Measurements from ENCODE around the gene TXNRD2.

Gene TXNRD2

DNA sequence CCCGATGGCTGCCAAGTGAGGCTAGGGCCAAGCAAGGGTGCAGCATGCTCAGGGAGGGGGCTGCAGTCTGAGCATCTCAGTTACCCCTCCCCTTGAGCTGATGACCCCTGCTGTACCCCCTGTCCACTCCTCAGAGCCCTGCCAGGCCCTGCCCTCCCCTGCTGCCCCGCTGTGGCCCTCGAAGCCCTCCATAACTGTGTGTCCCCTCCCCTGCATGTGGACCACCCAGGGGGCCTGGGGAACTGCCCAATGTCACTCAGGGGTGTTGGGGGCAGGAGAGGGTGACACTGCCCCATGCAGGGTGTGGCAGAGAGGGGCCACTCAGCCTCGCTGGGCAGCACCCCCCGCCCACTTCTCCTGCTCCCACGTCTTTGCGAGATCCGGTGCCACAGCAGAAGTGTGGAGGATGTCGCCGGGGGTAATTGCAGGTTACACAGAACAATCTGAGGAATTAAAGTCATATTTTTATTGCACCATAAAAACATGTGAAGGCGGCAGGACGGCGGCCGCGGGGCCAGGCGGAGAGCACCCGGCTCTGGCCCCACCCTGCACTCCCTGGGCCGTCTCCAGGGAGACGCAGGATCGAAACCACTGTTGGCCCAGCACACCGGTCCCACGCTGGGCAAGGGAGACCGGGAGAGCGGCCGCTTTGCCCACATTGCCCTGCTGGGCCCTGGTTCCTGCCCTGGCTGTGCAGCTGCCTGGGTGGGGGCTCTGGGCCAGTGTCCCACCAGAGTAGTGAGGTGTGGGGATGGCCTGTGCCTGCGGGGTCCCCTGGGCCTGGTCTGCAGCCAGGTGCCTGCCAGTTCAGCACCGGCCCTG lies 68.3 kb downstream of the TXNRD2 start:
- DNase-seq: no peak

DNA sequence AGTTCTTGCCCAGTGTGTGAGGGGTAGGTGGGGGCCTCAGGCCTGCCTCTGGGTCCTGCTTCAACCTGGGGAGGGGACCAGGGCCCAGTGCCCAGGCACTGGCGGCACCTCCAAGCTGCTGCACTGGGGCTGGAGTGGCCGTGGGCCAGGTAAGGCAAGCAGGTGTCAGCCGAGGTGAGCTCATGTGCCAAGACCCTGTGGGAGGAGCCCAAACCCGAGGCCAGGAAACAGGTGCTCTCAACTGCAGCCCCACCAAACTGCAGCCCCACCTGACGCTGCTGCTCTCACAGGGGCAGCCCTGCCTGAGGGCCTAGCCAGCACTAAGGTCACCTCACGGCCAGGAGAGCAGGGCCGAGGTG lies 68.9 kb downstream of the TXNRD2 start:
- no peak for DNase-seq

DNA sequence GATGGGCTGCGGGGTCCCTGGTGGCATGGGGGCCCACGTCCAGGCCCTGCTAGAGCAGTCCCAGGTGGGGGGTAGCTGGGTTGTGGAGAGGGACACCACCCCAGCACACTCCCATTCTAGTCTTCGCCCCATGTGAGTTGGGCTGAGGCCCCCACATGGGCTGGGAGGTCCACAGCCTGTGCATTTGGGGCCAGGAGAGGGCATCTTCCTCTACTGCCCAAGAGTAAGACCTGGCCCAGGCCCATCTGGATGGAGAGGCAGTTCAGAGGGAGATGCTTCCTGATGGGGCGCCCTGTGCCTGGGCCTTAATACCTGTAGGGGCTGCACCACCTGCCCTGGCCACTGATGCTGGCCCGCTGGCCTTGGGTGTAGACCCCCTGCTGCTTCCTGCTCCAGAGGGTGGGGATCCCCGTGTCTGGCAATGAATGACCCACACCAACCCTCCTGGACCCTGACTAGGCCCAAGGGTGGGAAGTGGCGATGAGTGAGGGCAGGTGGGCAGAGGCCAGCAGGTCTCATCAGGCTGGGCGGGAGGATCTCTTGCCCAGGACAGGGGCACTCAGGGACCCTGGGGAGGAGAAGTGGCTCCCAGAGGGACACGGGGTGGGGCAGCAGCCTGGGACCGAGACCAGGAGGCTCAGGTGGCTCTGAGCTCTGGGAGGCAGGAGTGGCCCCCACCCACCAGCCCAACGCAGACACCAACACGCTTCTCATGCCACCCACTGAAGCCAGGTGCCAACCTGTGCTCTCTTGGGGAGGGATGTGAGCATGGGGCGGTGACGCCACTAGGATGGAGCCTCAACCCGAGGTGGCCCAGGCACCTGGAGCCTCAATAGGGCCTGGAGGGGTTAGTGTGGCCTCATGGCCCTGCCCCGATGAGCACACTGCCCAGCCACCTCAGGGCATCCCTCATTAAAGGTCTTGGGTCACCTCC lies 69.5 kb downstream of the TXNRD2 start:
- DNase-seq: no peak

DNA sequence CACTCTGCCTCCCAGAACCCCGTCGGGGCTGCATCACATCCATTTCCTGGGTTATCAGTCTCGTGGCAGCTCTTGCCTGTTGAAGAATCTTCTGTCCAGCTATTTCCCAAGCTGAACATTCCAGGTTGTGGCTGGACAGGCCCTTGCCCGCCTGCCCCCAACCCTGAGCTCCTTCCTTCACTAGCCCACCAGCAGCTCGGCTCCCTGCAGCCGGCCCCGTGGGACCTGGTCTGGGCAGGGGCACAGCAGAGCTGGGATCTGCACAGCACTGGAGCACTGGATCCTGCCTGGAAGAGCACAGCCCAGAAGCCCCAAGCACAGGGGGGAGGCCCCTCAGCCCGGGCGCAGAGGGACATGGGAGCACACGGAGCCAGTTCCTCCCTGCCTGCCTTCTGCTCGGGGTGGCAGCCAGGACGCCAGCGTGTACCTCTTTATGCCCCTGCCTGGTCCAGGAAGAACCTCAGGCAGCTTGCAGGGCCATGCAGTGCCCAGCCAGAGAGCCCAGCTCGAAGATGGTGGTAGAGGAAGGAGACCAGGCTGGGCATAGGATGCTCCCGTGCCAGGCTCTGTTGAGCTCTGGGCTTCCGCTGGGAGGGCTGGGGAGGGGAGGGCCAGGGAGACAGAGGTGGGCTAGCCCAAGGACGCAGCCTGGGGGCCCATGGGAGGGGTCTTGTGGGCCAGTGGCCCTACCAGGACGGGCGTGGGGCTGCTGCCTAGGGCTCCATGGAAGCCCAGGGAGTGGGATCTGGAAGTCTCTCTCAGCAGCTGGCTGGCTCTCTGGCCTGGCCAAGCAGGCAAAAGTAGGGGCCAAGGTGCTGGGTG lies 70.4 kb downstream of the TXNRD2 start:
- no peak for DNase-seq

DNA sequence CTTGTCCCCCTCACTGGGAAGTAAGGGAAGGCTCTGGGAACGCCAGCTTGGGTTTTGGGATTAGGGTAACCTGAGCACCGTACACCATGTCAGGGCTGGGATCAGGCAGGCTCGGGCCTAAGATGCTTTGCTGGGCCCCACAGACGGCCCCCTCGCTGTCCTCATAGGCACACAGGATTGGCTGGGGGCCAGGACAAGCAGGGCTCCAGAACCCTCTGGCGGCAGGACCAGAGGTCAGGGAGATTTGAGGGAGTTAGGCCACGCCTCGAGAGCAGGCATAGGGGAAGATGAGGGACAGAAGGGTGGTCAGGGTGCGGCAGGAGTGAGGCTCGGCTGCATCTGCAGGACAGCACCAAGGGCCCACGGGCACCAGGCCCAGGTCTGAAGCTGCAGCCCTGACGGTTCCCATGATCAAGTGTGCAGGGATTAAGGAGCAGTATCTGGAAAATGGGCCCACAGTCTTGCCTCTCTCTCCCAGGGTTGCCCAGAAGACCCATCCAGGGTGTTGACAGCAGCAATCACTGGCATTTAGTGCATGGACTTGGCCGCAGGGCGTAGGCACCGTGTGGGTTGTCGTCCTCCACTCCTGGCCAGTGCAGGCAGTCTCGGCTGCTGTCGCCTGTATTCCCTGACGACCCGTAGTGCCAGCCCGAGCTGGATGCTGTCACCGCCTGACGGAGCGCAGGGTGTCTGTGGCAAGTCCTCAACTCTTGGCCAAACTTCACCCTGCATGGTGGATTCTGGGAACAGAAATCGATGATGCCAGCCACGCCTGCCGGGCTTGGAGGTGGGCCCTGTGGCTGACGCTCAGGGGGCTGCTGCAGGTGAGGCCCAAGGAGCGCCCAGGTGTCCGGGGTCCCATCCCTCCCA lies 71.2 kb downstream of the TXNRD2 start:
- no peak for DNase-seq

DNA sequence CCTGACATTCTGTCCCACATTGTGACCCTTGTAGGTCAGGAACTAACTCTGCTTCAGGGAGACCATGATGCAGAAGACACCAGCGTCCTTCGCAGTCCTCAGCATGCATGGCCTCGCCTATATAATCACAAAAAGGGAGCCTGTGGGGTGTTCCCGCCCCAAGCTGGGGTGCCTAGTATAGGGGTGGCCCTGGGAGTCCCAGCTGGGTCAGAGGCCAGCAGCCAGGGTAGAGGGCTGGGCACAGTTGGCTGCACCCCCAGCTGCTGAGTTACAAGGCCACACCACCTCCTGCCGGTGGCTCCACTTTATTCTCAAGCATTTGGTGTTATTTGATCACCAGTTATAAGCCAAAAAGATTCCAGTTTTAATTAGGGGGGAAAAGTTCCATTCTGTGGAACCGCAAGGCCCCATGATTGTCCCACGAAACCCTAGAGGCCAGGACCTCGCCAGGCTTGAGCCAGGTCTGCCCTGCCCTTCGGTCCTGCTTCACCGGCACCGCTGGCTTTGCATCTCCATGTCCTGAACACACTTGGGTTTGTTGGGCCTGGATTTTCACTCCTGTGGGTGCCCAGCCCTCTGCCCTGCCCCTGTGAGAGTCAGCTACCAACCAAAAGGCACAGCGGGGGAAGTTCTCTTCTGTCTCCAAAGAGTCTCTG lies 72.0 kb downstream of the TXNRD2 start:
- DNase-seq: no peak

DNA sequence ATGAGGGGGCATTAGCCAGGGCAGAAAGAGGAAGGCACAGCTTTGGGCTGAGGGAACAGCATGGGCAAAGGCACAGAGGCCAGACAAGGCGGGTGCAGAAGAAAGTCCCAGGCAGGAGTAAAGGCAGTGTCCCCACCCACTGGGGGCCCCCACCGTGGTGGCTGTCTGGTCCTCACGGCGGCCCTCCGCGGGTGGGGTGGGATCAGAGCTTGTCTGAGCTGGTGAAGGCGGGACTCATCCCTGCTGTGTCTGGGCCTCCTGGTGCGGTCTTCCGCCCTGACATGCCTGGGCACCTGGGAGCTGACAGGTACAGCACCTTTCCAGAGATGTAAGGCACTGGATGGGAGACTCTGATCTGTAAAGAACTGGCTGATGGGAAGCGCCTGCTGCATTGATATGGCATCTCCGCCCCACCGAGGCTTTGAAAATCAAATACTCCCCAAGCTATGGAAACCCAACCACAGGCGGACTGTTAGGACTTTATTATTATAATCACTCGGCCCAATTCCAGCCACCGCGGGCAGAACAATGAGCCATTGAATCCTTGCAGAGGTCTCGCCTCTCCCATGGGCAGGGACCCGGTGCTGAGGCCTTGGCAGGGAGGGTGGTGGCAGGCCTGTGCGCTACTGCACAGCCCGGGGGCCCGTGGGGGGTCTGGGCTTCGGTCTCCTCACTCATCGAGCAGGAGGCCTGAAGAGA lies 72.7 kb downstream of the TXNRD2 start:
- DNase-seq: no peak

DNA sequence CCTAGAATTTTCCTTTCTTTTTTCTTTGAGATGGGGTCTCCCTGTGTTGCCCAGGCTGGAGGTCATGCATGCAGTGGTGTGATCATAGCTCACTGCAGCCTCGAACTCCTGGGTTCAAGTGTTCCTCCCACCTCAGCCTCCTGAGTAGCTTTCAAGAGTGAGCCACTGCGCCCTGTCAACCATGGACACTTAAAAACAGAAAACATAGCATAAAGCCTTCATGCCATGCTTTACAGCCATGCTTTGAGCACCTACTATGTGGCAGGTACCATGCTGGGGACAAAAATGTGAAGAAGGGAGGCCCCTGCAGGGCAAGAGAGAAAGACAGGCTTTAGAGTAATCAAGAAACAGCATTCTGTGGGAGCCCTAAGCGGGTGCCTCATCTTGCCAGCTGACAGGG lies 73.3 kb downstream of the TXNRD2 start:
- DNase-seq: no peak

DNA sequence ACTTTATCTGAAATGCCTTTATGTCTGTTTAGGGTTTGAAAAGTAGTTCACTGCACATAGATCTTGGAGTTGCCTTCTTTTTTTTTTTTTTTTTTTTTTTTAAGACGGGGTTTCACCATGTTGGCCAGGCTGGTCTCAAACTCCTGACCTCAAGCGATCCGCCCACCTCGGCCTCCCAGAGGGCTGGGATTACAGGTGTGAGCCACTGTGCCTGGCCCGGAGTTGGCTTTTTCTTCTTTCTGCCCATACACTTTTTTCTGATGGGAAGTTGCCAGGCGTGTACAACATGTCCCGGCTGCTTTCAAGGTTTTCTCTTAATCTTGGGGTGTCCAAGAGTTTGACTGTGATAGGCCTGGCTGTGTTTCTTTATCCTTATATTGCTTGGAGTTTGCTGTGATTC lies 74.0 kb downstream of the TXNRD2 start:
- DNase-seq: no peak

DNA sequence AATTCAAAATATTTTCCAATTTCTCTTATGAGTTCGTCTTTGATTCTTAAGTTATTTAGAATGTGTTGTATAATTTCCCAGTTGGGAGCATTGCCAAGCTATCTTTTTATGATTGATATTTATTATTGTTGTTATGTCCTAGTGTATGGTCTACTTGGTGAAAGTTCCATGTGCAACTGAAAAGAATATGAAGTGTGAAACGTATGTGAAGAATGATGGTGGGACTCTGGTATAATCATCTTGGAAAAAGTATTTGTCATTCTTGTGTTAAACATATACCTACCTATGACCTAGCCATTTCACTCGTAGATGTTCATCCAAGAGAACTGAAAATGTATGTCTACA lies 75.0 kb downstream of the TXNRD2 start:
- no peak for DNase-seq

DNA sequence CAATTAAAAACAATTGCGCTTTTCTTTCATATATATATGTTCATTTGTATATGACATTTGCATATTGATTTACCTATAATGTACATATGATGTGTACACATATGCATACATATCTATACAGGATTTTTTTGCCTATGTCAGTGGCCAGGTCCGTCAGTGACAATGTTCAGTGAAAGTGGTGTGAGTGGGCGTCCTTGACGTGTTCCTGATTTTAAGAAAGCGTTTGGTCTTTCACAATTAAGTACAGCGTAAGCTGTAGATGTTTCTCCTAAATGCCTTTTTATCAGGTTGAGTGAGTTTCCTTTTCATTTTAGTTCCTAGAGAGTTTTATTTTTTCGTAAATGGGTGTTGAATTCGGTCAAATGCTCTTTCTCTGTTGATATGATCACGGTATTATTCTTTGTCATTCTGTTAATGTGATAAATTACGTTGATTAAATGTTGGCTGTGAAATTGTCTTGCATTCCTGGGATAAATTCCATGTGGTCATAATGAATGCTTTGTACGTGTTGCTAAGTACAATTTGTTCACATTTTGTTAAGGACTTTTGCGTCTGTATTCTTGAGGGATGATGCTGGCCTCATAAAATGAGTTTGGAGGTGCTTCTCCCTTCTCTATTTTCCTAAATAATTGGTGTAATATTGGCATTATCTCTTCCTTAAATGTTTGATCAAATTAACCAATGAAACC lies 76.3 kb downstream of the TXNRD2 start:
- no peak for DNase-seq

DNA sequence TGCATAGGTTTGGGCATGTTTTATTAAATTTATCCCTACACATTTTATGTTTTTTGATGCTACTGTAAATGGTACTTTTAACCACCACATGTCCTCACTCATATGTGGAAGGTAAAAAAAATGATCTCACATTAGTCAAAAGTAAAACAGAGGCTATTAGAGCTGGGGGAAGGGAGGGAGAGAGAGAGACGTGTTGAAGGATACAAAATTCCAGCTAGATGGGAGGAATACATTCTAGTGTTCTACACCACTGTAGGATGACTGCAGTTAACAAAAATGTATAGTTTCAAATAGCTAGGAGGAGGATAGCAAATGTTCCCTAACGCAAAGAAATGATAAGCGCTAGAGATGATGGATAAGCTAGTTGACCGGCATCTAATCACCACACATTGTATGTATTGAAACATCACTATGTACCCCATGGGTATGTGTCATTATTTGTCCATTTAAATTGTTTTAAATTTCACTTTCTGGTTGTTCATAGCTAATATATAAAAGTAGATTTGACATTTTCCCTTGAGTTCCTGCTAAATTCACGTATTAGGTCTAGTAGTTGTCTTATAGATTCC lies 77.0 kb downstream of the TXNRD2 start:
- DNase-seq: no peak

DNA sequence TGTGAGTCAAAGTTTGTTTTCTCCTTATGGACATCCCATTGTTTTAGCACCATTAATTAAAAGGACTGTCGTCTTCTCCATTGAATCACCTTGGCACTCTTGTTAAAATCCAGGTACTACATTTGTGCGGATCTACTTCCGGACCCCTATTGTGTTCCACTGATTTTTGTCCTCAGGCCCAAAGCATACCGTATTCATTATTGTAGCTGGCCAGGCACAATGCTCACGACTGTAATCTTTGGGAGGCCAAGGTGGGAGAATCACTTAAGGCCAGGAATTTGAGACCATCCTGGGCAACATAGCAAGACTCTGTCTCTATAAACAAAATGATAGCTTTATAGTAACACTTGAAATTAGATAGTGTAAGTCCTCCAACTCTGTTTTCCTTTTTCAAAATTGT lies 78.0 kb downstream of the TXNRD2 start:
- no peak for DNase-seq

DNA sequence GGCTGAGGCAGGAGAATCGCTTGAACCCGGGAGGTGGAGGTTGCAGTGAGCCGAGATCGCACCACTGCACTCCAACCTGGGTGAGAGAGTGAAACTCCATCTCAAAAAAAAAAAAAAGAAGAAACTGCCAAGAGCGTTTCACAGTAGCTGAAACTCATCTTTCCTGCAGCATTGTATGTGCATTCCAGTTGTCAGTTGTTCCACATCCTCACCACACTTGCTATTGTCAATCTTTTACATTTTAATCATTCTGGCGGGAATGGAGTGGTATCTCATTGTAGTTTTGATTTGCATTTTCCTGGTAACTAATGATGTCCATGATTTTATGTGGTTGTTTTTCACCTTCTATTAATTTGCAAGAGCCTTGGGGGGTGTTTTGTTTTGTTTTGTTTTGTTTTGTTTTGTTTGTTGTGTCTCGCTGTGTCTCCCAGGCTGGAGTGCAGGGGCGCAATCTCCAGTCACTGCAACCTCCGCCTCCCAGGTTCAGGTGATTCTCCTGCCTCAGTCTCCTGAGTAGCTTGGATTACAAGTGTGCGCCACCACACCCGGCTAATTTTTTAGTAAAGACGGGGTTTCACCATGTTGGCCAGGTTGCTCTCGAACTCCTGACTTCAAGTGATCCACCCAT lies 78.9 kb downstream of the TXNRD2 start:
- no peak for DNase-seq

DNA sequence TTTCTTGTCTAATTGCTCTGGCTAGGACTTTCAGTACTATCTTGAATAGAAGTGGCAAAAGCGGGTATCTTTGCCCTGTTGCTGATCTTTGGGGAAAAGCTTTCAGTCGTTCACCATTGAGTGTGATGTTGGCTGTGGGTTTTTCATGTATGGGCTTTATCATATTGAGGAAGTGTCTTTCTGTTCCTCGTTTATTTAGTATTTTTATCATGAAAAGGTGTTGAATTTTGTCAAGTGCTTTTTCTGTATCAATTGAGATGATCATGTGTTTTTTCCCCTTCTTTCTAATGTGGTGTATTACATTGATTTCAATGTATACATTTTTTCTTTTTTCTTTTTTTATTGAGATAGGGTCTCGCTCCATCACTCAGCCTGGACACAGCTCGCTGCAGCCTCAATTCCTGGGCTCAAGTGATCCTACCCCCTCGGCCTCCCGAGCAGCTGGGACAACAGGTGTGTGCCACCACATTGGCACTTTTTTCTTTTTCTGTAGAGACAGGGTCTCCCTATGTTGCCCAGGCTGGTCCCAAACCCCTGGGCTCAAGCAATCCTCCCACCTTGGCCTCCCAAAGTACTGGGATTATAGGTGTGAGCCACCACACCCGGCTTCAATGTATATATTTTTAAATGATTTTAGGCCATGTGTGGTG lies 81.6 kb downstream of the TXNRD2 start:
- no peak for DNase-seq

DNA sequence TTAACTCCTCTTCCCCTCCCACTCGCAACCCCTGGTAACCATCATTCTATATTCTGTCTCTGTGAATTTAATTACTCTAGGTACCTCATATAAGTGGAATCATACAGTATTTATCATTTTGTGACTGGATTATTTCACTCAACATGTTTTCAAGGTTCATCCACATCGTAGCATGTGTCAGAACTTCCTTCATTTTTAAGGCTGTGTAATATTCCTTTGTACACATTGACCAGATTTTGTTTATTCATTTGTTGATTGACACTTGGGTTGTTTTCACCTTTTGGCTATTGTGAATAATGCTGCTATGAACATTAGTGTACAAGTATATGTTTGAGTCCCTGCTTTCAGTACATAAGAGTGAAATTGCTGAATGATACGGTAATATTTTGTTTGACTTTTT lies 84.2 kb downstream of the TXNRD2 start:
- DNase-seq: no peak

DNA sequence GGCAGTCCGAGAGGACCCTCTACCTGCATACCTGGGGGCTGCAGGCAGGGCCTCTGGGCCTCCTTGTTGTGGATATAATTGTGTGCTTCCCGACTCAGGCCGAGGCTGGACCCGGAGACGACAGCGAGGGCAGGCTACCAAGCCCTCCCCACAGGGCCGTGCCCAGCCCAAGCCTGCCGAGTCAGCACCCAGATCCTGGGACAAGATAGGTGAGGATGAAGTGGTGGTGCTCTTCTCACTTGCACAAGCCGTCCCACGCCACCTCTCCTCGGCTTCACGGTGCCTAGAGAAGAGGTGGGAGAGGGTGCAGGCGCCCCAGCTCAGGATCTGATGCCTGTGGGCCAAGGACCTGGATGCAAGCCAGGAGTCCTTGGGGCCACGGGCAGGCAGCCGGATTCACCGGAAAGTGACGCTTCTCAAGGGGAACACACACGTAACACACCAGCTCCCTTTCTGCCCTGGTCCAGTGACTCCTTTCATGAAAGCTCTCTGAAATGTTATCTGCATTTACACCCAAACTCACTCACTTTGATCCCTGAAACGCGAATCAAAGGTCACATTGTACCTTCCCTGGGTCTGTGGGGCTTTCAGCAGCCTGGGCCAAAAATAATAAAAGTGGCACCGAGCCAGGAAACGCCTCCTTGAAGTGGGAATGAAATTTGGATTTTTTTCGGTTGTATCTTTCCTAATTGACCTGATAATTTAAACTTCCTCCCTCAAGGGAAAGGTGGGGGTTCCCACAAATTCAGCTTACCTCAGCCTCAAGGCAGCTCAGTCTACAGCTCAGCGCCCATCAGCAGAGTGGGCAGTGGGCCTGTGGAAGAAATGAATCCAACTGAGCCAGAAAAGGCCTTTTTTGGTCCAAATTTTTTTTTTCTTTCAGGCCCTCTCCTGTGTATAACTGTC lies 85.9 kb downstream of the TXNRD2 start:
- DNase-seq: no peak
